ENCODE results near the gene RNF121.

Gene RNF121

DNA sequence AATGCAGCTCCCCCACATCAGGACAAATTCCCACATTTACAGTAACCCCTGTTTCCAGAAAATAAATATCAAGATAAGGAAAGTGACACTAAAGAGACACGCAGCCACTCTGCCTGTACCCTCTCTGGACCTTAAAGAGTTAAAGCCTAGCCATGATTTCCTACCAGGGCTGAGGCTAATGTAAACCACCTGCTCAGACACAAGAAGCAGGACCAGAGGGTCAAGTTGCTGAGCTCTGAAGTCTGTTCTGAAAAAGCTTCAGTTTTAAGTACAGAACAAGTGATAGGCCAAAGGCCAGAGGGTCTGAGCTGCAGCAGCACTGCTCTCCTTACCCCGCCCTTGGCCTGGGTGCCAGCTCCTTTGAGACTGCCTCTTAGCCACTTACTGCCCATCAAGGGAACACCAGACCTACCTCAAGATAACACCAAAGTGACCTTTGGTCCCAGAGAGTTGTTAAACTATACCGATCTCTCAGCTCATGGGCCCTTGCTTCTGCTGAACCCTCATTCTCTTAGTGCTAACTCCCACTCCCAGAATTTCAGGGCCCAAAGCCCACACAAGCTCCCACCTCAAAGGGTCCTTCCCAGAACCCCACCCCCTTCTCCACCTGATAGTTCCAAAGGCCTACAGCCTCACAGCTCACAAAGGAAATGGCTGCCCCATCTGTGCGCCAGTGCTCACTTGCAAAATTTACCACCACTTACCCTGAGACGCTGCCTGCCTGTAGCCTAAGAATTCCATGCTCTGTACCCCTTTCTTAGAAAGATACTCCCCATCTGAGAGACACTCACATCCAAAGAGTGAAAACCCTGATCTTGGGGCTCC lies 110.4 kb downstream of the RNF121 start:
- no peak for DNase-seq

DNA sequence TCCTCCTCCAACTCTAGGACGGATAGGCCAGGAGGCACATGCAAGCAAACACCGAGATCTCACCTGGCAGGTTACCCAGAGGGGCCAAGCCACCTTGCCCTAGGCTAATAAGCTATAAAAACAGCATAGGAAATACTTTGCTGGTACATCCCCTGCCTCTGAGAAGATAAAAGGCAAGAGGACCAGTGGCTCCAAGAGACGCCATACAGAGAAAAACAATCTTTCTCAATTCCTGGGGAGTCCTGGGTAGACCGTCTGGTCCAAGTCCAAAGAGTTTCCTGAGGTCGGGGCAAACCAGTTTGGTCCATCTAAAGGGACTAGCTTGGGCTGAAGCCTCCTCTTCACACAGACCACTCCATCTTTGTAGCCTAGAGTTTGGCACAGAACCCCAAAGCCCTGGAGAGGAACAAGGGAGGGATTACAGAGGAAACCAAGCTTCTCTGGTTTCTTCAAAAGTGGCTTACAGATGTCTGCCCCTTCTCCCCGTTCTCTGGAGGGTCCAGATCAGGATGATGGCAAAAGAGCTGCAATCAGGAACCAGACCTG lies 111.1 kb downstream of the RNF121 start:
- DNase-seq = no peak

DNA sequence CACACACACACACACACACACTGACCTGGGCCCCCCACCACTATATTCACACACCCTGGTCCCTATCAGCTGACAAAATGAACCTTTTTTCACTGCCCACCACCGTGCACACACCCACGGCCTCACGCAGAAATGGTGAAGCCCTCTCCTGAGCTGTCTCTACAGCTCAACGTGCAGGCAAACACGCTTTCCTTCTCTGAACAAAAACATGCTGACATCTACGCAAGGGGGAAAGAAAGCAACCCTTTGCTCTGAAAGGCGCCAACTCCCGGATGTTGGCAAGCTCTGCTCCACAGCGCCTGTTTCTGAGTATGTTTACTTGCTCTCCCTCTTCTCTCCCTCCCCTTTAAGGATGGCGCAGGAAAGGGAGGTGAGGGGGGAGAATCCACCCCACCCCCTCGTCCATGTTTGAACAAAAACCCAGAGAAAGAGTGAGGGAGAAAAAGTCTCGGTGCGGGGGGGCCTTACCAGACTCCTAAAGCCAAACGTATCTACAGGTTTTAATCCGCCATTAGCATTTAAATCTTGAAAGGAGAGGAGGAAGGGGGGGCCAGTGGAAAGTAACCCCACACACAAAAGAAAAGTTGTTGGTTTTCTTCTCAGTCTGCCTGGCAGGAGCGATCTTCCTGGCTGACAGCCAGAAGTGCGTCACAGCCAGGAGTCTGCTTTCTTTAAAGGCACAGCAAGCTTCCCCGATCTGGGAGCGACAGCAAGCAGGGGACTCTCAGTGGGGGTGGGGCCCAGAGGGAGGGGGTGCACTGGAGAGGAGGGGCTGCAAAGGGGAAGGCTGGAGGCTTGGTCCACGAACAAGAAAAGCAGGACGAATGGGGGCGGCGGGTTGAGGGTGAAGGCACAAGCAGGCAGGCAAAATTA lies 111.9 kb downstream of the RNF121 start:
- DNase-seq = no peak

DNA sequence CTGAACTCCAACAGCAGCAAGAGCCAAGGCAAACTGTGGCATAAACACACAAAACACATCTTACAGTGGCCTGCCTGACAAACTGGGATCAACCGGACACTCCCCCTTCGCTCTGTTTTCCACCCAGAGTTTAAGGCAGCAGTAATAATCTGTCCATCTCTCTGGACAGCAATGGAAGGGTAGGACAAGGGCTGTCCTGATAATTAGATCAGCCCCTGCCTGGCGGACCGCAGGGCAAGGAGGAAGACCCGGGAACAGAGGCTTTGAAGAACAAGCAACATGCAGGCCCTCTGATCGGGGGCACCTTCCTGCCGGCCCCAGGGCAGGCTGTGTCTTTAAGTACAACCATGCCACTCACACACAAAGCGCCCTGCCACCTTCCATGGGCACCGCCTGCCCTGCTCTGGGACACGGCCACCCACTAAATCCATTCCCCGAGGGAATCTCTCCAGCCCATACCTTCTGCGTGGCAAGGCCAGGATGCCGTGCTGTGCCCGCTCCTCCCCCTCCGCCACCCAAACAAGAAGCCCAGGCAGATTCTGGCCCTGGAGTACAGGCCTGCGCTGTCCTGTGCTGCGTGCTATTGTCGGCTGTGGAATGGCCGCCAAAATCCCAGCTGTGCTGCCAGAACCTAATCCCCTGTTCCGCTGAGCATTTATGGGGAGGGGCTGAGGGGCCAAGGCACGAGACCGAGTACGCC lies 112.7 kb downstream of the RNF121 start:
- DNase-seq = no peak

DNA sequence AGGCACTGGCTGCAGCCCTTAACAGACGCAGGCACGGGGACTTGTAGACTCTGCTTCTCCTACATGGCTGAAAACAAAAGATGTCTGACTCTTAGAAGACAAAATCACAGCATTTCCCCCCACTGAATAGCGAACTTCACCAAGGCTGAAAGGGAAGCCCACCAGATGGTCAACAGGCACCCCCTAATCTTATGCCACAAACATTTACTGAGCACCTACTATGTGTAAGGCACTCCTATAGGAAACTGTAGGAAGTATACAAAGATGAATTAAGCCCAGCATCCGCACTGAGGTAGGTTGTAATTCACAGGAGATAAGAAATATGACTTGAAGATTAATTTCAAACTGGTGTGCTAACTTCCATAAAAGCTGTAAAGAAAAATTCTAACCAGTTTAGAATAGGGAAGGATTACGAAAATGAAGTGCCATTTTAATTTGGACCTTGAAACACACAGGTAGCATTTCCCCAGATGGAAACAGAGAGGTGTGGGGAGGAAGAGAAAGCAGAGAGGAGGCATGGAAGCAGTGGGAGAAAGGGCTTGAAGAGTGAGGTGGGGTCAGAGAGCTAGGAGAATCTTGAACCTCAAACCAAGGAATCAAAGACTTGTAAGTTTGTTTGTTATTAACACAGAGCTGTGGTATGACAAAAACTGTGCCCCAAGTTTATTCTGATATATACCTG lies 113.4 kb downstream of the RNF121 start:
- DNase-seq = no peak

DNA sequence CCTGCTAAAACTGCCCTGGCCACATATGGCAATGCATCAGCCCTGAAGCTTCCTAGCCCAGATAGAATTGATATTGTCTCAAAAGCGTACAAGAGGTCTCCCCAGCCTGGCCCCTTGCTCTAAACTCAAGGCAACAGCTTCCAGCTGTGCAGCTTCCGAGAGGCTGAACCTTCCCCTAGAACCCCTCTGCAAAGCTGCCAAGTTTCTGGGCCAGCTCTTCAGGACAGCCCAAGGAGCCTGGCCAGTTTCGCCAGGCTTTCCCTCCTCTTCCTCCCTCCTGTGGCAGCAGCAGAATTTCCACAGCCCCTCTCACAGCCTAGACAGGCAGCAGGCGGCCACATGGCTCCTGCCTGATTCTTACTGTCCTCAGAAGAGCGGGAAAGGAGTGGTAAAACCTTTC lies 117.0 kb downstream of the RNF121 start:
- DNase-seq = no peak

Measured in cortex of kidney (tissue), 1 donor.